Endothelial cell of umbilical vein (primary cell): ENCODE data around the gene FURIN.

Experiments
- CTCF ChIP-seq, 2 donors: IDR thresholded peaks; 1 replicate in 1 of 2; 2 replicates in 1 of 2; pipeline ENCODE4 v1.5.1; 2011; ENCODE audit warnings: low read length in 2 of 2, mild to moderate bottlenecking in 2 of 2, moderate library complexity in 2 of 2, control low read depth in 1 of 2, inconsistent platforms in 1 of 2, low read depth in 1 of 2; ENCODE audit not compliant: insufficient read depth in 1 of 2; ENCODE audit errors: extremely low read depth in 1 of 2
- EZH2 ChIP-seq: IDR thresholded peaks from 2 replicates; pipeline ENCODE4 v1.6.1; 2012; ENCODE audit warnings: borderline replicate concordance, low read depth, mild to moderate bottlenecking, moderate library complexity, low read length, inconsistent platforms; ENCODE audit not compliant: severe bottlenecking
- GATA2 ChIP-seq: IDR thresholded peaks from 2 replicates; pipeline ENCODE4 v1.7.0; 2011; ENCODE audit warnings: low read depth, mild to moderate bottlenecking, moderate library complexity, mixed read lengths, low read length; ENCODE audit not compliant: insufficient read length, insufficient read depth
- JUN ChIP-seq: IDR thresholded peaks from 2 replicates; pipeline ENCODE4 v1.6.1; 2011; ENCODE audit warnings: borderline replicate concordance, low read depth; ENCODE audit not compliant: insufficient read length, insufficient read depth
- MYC ChIP-seq: IDR thresholded peaks from one replicate; pipeline ENCODE4 v1.6.1; 2011; ENCODE audit warnings: mild to moderate bottlenecking, low read depth, low read length
- POLR2A ChIP-seq: IDR thresholded peaks from 2 replicates; pipeline ENCODE4 v1.6.1; 2012; ENCODE audit warnings: low read depth, mild to moderate bottlenecking, control low read depth, low read length
- POLR2AphosphoS5 ChIP-seq: IDR thresholded peaks from 2 replicates; pipeline ENCODE4 v1.6.1; 2012; ENCODE audit warnings: low read depth, mild to moderate bottlenecking, control low read depth, low read length, moderate library complexity; ENCODE audit not compliant: insufficient read depth
- TF ChIP-seq, protein P1 (sequence below): IDR thresholded peaks from 2 replicates; pipeline ENCODE4 v1.6.1; 2011; ENCODE audit not compliant: insufficient read depth, insufficient read length

GRCh38 chr15:90892023-90892422 is 23.6 kb downstream of the FURIN start:
- TF ChIP-seq, protein P1, sequence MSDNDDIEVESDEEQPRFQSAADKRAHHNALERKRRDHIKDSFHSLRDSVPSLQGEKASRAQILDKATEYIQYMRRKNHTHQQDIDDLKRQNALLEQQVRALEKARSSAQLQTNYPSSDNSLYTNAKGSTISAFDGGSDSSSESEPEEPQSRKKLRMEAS = no peak
- TF ChIP-seq CTCF (IDR thresholded peaks at IDR 0.05; ENCODE audit: extremely low read depth in 1 of 2, insufficient read depth in 1 of 2, low read depth in 1 of 2, low read length in 2 of 2) (no peak), POLR2A (no peak), EZH2 (no peak), POLR2AphosphoS5 (no peak), JUN (no peak), GATA2 (no peak), MYC (no peak)
